Body of pancreas (tissue), 4 donors: Measurements from ENCODE around the gene SLC6A15. TPM values are rescaled to one million over a fixed set of nuclear protein-coding genes. Genes with fewer than 3 reads are reported as not detected.

Experiments used
- ATAC-seq: fragments of 150-250 bp; one replicate; pipeline ENCODE4 v1.9.1; 2016
- DNase-seq, 4 donors: peaks; one replicate each; pipeline ENCODE4 v3.0.0-alpha.2; 2019
- H3K27ac ChIP-seq, 4 donors: fragments of 200-600 bp; sonication (generic); 1 replicate in 3 of 4; 2 replicates in 1 of 4; pipeline versions ENCODE4 v1.5.1 to v1.6.1; 2016 to 2019; ENCODE audit warnings: mild to moderate bottlenecking in 1 of 4, mixed read lengths in 1 of 4, moderate library complexity in 1 of 4
- H3K27me3 ChIP-seq, 2 donors: fragments of 200-600 bp; sonication (generic); one replicate each; pipeline ENCODE4 v1.6.0; 2016; ENCODE audit warnings: mild to moderate bottlenecking in 1 of 2
- H3K36me3 ChIP-seq, 2 donors: fragments of 200-600 bp; sonication (generic); replicated peaks in 1 of 2; 2 replicates each; pipeline ENCODE4 v1.5.1; 2016; ENCODE audit warnings: low read depth in 2 of 2; ENCODE audit not compliant: insufficient read depth in 1 of 2
- H3K4me1 ChIP-seq: fragments of 200-600 bp; sonication (generic); one replicate; pipeline ENCODE4 v1.6.0; 2016
- H3K4me3 ChIP-seq, 2 donors: fragments of 200-600 bp; sonication (generic); 1 replicate in 1 of 2; 2 replicates in 1 of 2; pipeline ENCODE4 v1.5.1; 2016 to 2019
- H3K9me3 ChIP-seq, 3 donors: fragments of 200-600 bp; sonication (generic); 1 replicate in 2 of 3; 2 replicates in 1 of 3; pipeline ENCODE4 v1.5.1; 2016
- CTCF ChIP-seq, 7 experiments: fragments of 450-650 bp in 4 of 7; fragments of 200-600 bp in 3 of 7; sonication (generic) in 3 of 7; IDR thresholded peaks; one replicate each; pipeline ENCODE4 v1.5.1; 2016 to 2019; ENCODE audit warnings: antibody characterized with exemption in 7 of 7
- POLR2A ChIP-seq, 3 donors: fragments of 450-650 bp; IDR thresholded peaks; one replicate each; pipeline ENCODE4 v1.6.1; 2016; ENCODE audit warnings: antibody characterized with exemption in 3 of 3, mild to moderate bottlenecking in 2 of 3
- WGBS, 2 donors: methylation state at CpG; one replicate each; pipeline ENCODE4 v1.1.5; 2017; 5-methylcytosine and 5-hydroxymethylcytosine counted together
- intact Hi-C: fragments of 100-400 bp; cut with DNase I; formaldehyde crosslinking; loops from one replicate; pipeline ENCODE4 v1.15.1; 2023
- total RNA-seq, 2 donors: library from RNA; depleted of rRNA; stranded (reverse); fragments of >200 nt; gene quantifications; one replicate each; pipeline ENCODE4 v1.1.0, GENCODE V29; 2016

Gene SLC6A15
- total RNA-seq, 2 donors from 2014 or later, result not detected

GRCh38 chr12:84950971-84951546 is 38.5 kb upstream of the SLC6A15 start:
- Histone ChIP-seq H3K36me3 (no peaks in the 10 kb centered on the region), H3K9me3 (no peaks in the 10 kb centered on the region), H3K27ac (no peak overlapping the region), H3K27me3 (no peaks in the 10 kb centered on the region), H3K4me1 (no peaks in the 10 kb centered on the region), H3K4me3 (no peak overlapping the region)
- WGBS, 2 donors, result 56 to 73% methylated on average over 3 of the region's 3 CpGs
- no peak for TF ChIP-seq CTCF (IDR thresholded peaks at IDR 0.05)
- no peak for TF ChIP-seq POLR2A (IDR thresholded peaks at IDR 0.05)
- no peak for DNase-seq
- intact Hi-C loops, result no loop called here
- no peak for ATAC-seq

DNA sequence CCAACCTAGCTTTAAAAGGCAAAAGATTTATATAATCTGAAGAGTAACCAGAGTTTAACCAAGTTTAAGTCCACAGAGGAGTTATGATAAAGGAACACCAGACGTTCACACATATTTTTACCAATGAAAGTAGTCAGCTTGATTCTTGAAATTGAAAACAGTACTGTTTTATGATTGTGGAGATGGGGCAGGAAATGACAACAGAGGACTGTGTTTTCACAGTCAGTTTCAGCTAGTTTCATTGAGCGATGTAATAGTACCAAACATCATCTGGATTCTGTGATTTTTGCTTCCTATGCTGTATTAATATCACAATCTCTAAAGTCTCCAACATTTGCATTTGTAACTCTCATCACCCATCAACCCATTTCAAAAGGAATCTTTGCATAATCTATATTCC is 34.2 kb upstream of the SLC6A15 start:
- DNase-seq (no peak), ATAC-seq (no peak)
- H3K4me3 ChIP-seq, result no peak overlapping the region
- no peaks in the 10 kb centered on the region for H3K9me3 ChIP-seq
- no peaks in the 10 kb centered on the region for H3K27me3 ChIP-seq
- no peak overlapping the region for H3K27ac ChIP-seq
- 61 to 67% methylated on average over 2 of the region's 2 CpGs for WGBS, 2 donors
- no peaks in the 10 kb centered on the region for H3K4me1 ChIP-seq
- intact Hi-C loops, result no loop called here
- TF ChIP-seq CTCF (IDR thresholded peaks at IDR 0.05), result no peak
- TF ChIP-seq POLR2A (IDR thresholded peaks at IDR 0.05), result no peak
- H3K36me3 ChIP-seq, result no peaks in the 10 kb centered on the region

GRCh38 chr12:84937415-84937814 is 24.8 kb upstream of the SLC6A15 start:
- Histone ChIP-seq H3K4me3 (no peak overlapping the region), H3K9me3 (no peaks in the 10 kb centered on the region), H3K4me1 (no peaks in the 10 kb centered on the region), H3K36me3 (no peaks in the 10 kb centered on the region), H3K27ac (no peak overlapping the region), H3K27me3 (no peaks in the 10 kb centered on the region)
- WGBS, 2 donors, result 40 to 46% methylated on average over 3 of the region's 3 CpGs
- ATAC-seq (no peak), DNase-seq (no peak)
- no peak for TF ChIP-seq CTCF (IDR thresholded peaks at IDR 0.05)
- no peak for TF ChIP-seq POLR2A (IDR thresholded peaks at IDR 0.05)
- intact Hi-C loops, result no loop called here

- H3K36me3 ChIP-seq, result no peaks in the 10 kb centered on the region
- H3K4me1 ChIP-seq, result no peaks in the 10 kb centered on the region
- H3K27ac ChIP-seq, result no peak overlapping the region
- WGBS, 2 donors, result 81 to 92% methylated on average over 1 of the region's 1 CpG
- no peak for TF ChIP-seq CTCF (IDR thresholded peaks at IDR 0.05)
- TF ChIP-seq POLR2A (IDR thresholded peaks at IDR 0.05), result no peak
- ATAC-seq (no peak), DNase-seq (no peak)
- no peaks in the 10 kb centered on the region for H3K9me3 ChIP-seq
- intact Hi-C loops, result no loop called here
- no peak overlapping the region for H3K4me3 ChIP-seq
- H3K27me3 ChIP-seq, result no peaks in the 10 kb centered on the region
These were observed 16.9 kb upstream of the SLC6A15 start for GRCh38 chr12:84929501-84929900.

- no peak overlapping the region for H3K4me3 ChIP-seq
- 33 to 38% methylated on average over 2 of the region's 2 CpGs for whole genome bisulfite sequencing, 2 donors
- H3K9me3 ChIP-seq, result no peaks in the 10 kb centered on the region
- TF ChIP-seq CTCF (IDR thresholded peaks at IDR 0.05) (no peak), POLR2A (IDR thresholded peaks at IDR 0.05) (no peak)
- ATAC-seq, result no peak
- no peak overlapping the region for H3K27ac ChIP-seq
- H3K36me3 ChIP-seq, result no peaks in the 10 kb centered on the region
- H3K4me1 ChIP-seq, result no peaks in the 10 kb centered on the region
- H3K27me3 ChIP-seq, result no peaks in the 10 kb centered on the region
- intact Hi-C loops, result no loop called here
- no peak for DNase-seq
These were observed 12.4 kb upstream of the SLC6A15 start for GRCh38 chr12:84924981-84925380.
